Activated naive CD4-positive, alpha-beta T cell (primary cell): ENCODE measurements around the gene CHRNA1.

Experiments used
- DNase-seq, 4 experiments: peaks; one replicate each; lab custom pipeline; 2025; lab: John Stamatoyannopoulos, UW

CHRNA1 gene

DNA sequence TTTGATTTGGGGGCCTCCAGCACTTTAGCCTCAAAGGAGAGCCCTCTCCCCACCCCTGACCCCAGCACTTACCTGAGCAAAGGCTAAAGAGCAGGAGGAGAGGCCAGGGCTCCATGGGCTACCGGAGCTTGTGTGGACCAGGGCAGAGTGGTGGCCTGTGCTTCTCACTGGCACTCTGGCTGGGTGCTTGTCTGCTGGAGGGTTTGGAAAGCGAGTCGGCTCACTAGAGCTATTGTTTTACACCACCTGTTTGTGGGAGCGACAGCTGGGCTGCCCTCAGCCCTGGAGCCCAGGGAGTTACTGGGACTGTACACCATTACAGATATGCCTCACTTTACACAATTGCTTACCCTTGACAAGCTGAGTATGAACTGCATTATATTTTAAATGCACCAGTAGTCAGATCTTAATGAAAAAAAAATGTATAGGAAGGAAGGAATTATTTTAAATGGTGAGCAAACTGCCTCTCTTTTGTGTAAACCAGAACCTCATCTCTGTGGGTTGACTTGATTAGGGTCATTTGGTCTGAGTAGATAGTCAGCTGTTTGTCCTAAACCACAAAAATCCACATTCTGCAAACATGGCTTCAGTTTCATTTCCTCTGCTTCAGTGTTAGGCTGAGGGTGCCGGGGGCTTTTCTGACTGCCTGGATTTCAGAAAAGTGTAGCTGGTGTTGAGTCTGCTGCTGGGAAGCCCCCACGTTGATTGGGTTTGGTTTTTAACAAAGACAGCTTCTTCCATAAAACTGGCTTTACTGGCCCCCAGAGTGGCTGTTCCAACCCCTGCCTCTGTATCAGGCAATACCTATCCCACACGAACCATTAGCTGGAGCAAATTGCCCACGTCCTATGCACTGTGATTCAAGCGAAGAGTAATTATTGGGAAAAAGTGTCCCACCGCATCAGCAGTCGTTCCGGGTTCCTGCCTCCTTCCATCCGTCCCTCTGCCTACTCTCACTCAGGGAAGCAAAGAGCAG lies at the start of gene CHRNA1:
TSS of gene CHRNA1 (minus strand) at position 193 of the 976 bp plus-strand sequence. CDS start at position 115, 78 bp downstream.
- no peak for DNase-seq

DNA sequence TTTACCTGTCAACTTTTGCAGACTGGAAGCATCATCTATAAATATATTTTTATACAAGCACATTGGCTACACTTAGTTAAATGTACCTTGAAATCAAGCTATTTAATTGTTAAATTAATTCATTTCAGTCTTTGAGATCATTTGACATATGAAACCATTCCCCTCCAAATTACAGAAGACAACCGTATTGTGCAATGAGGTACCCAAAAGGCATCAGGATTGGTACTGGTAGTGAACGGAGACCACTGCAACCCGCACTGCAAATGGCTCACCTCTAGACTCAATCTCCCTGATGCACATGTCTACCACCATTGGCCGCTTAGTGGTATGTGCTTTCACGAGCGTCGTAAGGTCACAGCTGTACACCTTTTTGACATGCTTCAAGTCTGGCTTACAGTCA lies 47.8 kb upstream of the CHRNA1 start:
- DNase-seq: no peak

DNA sequence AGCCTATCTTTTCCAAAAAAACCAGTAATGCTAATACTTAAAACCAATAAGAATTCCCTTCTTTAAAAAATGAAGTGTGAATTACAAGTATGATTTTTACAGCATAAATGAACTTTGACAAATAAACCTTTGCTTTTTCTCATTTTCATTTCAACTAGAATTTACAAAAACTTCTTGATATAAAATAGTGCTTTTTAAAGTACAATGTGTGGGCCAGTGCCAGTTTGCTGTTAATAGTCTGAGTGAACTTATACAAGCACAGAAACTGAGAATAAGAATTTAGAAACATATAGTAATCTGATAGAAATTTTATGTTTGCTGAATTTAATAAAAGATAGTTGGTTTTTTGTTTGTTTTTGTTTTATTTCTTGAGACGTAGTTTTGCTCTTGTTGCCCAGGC lies 43.7 kb upstream of the CHRNA1 start:
- DNase-seq: no peak

DNA sequence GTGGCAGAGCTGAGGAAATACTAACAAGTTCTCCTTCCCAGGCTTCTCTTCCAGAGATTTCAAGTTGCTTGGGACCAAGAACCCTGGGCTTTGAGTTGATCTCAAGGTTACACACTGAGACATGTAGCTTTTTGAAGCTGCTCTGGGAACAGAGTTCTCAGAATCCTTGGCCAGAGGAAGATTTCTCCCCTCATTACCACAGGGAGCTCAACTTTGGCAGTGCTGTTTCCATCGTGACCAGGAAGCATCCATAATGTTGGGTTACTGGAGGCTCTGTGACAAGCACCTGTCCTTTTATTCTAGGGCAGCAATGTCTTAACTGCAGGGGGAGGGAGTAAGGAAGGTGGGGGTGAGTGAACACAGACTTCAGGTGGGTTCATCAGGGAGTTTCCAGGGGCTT lies 41.5 kb upstream of the CHRNA1 start:
- DNase-seq: no peak

DNA sequence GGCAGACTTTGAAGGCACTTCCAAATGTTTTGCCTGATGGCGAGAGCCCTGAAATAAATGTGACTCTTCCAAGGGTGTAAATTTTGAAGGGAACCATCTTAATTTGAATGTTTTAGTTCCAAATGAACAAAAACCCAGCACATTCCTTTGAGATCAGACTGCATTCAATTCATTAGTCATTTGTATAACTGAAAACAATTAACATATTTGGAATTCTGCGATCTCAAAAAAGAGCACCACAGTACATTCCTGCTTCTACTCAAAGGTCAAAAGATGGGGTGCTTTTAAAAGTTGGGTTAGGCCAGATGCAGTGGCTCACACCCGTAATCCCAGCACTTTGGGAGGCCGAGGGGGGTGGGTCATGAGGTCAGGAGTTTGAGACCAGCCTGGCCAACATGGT lies 38.2 kb upstream of the CHRNA1 start:
- no peak for DNase-seq

DNA sequence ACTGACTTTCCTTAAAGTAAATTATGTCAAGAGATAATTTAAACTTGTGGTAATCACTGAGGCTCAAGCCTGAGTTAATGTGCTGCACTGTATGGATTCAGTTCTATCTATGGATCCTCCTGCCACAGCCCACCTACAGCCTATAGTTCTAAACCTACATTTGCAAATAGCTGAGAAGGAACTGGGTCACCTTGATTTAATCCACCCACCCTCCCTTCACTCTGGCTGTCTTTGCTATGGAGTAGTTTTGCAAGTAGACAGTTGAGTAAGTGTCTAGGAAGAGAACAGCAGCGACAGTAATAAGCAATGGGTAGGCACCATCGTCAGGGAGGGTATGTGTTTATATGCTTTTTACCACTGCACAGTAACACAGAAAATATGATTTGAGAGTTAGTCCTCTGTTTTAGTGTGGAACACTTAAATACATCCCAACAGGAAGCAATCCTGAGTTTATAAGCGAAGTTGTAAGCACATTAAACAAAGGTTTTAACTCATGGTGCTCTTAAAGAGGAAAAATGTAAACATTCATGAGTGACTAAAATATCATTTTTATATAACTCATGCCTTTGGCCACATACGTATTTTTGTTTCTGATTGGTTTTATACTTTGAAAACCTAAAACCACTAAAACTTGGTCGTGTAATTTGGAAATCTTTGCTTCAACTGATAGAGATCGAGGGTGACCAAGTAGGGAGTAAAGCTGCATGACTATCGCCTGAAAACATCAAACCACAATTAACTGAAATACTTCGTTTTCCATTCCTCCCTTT lies 36.3 kb upstream of the CHRNA1 start:
- DNase-seq: no peak

DNA sequence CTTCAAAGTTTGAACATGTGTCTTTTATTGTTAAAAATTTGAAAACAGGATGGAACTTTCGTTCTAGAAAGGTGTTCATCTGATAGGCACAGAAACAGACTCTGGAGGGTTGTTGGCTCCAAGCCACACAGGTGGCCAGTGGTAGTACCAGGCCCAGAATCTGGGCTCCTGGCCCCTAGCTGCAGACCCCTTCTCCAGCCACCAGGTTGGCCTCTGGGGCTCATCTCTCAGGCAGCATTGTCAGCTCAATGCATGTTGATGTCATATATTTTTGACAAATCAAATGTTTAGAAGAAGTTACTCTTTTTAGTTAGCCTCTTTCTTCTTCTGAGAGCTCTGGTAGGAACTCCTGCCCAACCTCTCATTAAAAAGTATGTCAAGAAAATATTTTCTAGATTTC lies 34.5 kb upstream of the CHRNA1 start:
- no peak for DNase-seq

DNA sequence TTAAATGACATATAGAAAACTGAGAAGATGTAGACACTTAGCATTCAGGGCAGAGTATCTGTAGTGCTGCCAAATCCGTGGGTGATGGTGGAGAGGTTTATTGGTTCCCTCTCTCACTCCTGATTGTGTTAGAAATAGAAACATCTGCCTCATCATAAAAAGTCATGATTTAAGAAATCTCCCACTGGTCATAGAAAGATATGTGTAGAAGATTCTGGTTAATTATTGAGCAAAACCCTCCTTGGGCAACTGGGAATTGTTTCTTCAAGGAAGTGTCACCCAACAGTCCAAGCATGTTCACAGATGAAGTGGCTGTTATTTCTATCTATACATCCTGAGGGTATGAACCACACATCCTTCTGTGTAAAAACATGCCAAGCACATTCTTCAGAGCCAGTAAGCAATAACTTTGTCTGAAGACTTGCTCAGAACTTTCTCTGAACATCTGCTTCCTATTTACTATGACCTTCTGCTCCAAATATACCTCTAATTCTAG lies 33.6 kb upstream of the CHRNA1 start:
- no peak for DNase-seq

DNA sequence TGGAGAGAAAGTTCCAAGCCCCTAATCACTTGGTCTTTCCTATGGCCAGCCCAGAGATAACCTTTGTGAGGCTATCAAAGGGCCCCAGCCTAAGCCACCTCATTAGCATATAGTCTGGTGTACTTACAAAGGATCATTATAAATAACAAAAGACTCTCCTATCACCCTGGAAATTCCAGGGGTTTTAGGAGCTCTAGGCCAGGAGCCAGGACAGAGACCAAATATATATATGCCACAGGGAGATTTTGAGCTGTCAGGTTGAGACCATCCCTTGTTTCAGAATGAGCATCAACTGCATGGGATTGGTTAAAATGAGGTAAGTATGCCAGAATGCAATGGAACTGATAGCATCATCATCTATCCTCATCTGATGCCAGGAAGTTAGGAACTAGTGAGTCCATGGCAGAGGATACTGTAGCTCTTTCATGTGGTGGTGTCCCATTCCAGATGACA lies 32.1 kb upstream of the CHRNA1 start:
- DNase-seq: no peak

DNA sequence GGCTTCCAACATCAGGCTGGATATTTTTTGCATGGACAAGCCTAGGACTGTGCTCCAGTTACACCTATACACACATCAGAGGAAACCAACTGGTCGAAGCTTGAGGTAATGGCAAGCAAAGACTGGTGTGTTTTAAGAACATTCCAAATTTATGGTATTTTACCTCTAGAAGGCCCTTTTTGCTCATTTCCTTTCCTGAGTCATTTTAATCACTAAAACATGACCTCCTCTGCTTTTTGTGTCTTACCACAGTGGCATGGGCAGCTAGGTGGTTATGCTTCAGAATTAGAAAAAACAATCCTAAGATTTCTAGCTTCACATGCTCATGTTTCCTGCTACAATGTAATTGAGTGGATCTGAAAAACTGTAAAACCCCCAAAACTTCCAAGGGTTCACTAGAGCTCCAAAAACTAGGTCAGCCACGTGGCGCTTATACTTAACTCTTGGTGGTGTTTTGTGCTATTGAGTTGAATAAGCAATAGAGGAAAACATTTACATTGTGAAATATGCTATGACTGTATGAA lies 30.6 kb upstream of the CHRNA1 start:
- DNase-seq: no peak

DNA sequence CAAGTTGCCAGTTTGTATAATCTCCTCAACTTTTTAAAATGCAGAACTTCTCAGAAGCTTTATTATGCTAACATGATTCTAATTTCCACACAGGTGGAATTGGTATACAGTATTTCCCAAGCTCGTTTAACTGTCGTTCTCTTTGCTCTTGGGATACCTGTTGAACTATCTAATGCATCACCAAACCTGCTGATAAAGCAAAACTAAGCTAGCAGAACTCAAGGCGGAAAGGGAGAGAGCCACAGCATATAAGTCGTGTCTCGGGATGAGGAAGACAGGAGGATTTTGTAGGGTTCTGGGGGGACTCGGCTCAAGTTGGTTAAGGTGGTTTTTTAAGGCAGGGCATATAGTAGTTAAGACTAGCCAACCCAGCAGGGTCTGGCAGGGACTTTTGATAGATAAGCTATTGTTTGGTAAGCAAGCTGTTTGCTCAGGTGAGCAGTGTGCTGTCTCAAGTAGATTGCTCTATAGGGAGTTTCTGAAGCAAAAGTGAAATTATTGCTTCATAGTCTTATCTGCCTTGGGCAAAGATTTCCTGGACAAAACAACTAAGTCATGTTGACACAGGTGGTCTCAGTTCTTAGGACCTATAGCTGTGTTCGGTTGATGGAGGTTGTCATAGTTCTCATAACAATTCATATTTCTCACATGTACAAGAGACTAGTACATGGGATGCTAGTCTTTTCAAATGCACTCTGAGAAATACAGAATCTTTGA lies 28.2 kb upstream of the CHRNA1 start:
- no peak for DNase-seq

DNA sequence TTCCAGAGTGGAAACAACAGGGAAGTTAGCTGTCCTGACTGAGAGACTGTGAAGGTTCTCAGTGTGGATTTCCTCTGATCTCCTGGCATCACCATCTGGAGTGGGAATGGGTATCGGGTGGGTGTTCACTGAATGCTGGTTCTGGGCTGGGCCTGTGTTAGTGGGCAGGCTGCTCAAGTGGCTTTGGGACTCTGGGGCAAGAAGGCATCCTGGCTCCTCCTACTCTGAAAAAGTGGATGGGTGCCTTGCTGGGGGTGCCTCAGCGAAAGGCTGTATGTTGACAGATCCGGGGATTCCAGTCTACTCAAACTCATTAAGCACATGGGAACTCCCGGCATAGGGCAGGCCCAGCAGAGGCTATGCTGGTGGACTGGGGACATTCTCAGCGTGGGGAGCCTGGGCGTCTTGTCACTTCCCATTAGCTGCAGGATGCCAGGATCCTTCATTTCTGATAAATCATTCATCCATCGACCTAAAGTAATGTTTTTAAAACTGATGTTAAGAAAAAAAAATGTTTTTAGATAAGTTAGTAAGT lies 27.5 kb upstream of the CHRNA1 start:
- DNase-seq: no peak

DNA sequence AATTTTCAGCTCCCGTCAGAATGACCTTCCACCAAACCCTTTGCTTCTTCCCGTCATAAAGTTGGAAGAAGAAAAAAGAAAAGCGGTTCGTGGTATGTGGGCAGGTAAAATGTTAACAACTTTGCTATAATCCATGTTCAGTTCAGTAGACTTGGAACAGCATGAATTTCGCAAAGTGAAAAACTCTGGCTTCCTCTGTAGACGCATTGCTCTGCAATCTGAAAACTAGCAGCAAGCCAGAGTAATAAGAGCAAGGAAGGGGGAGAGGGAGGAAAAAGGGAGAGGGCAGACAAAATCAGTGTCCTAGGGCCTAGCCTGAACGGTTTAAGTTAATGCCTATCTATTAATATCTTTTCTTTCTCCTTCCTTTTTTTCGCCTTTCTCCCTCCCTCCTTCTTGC lies 26.7 kb upstream of the CHRNA1 start:
- DNase-seq: no peak

DNA sequence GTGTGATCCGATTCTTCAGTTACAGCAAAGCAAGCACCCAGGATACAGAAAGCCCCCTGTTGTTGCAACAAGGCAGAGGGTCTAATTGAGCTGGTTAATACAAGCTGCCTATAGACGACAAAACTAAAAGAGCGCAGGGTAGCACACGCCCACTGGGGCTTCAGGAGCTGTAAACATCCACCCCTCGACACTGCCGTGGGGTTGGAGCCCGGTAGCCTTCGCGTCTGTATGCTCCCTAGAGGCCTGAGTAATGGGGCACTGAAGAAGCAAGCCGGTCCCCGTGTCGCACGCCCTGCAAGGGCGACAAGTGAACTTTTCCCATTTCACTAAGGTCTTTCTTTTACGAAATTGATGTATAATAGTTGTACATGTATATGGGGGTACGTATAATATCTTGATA lies 24.7 kb upstream of the CHRNA1 start:
- no peak for DNase-seq

DNA sequence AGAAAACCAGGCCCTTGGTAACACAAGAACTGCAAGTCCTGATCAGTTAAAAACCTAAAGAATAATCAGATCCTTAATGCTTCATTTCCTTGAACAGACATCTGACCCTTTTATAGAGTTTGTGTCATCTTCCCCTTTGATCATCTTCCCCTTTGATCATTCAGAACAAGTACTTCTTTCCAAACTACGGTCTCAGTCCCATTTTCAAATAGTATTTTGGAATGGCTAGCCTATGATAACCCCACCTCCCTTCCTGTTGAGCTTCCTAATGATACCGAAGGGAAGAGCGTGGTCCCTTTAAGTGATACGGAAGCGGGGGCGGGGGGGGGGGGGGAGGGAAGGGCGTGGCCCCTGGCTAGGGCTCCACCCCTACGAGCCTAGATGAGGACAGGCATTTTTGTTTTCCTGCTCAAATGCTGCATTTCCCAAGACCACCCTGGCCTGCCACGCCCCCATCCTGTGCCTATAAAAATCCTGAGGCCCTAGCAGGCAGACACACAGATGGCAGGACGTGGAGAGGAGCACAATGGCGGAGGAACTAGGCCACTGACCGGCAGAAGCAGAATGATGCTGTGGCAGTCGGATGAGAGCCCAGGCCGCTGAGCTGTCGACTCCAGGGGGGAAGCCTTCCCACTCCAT lies 24.1 kb upstream of the CHRNA1 start:
- DNase-seq: no peak

DNA sequence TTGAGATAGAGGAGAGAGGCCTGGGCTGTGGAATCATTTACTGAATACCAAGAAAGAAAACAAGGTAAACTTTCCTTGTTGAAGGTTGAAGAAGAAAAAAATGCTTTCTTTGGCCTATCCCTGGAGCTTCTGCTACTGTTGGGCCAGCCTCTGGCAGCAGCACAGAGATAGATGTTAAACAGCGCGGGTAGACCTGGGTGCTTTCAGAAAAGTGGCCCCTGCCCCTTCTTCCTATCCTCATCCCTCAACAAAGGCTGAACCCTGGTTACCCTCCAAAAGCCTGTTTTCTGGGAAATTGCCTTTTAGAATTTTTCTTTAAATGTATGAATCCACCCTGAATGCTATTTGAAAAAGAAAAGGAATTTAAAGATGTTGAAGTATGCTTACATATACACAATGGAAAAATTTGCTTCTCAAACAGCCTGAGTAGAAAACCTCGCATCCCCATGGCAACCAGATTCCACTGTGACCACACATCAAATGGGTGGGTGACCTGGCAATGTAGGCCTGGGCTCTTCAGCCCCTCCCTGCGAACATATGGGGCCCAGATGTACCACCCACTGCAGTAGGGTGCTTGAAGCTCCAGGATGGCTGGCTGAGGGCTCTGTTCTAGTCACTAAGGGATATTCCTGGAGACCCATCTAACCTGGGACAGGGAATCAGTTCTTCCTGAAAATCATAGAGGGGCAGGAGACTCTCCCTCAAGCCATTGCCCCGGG lies 23.4 kb upstream of the CHRNA1 start:
- no peak for DNase-seq

DNA sequence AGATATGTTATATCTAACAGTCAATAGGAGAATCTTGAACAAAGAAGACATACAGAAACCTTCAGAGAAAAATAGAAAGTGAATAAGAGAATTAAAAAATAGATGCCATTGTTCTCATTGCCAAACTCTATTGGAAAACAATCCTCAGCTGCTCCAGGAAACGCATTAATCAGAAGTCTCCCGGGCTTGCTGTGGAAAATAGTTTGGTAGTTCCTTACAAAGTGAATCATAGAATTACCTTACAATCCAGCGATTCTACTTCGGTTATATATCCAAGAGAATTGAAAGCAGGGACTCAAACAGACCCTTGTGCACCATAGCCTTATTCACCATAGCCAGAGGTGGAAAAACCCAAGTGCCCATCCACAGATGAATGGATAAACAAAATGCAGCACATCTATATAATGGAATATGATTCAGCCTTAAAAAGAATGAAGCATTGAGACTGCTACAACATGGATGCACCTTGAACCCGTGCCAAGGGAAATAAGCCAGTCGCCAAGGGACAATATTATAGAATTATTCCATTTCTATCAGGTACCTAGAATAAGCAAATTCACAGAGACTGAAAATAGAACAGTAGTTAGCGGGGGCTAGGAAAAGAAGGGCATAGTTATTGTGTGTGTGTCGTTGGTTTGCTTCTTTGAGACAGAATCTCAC lies 21.9 kb upstream of the CHRNA1 start:
- no peak for DNase-seq

DNA sequence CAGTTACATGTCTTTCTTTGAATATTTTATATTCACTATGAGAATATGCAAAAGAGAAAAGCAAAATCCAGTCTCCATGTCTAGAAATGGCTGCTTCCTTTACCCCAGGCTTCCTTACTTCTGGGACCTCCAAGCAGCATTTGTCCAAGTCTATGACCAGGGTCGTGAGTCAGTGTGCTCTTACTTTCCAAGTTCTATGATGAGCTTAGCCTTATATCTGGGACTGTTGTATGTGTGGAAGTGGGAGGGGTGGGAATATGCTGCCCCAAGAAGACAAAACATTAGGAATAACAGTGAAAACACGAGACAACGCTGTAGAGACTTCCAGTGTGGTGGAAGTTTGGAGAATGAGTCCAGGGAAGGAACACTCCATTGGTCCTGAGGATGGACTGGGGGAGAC lies 21.2 kb upstream of the CHRNA1 start:
- no peak for DNase-seq

DNA sequence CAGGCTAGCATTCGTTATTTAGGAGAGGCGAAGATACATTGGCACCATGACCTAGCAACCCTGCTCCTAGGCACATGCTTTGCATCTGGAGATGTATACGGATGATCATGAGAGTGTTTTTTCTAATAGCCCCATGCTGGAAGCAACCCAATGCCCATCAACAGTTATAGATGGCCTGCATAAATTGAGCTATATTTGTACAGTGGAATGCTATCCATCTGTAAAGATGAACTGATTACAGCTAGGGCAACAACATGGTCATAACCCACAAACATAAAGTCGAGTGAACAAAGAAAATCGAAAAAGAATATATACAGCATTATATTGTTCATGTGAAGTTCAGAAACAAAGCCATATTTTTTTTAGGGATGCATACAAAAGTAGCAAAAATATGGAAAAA lies 20.6 kb upstream of the CHRNA1 start:
- no peak for DNase-seq

DNA sequence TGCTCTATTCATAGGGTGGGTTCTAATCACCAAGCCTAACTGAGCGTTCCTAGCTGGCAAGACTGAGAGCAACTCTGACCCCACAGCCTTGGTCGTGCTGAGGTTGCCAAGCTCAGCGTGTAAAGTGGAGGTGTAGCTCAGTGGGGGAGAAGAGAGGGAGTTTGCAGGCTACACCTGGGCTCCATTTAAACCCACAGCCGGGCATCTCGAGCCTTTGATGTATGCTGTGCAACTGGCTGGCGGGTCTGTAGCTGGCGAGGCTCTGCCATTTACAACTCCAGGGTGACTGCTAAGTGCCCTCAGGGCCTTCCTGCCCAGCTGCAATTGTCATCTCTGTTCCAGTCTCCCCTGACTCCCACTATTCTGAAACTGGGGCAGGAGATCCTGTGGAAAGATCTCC lies 20.0 kb upstream of the CHRNA1 start:
- no peak for DNase-seq
